Endothelial cell (in vitro differentiated cells): ENCODE data around the gene ZNF79. TPM values are rescaled to one million over a fixed set of nuclear protein-coding genes. Genes with fewer than 3 reads are reported as not detected.

Experiments
- total RNA-seq: library from RNA; stranded (reverse); fragmentation: NEBNext Ultra II Directional; extraction: Animal tissue kit (Norgen Biotek cat#: 25700); gene quantifications from one replicate; pipeline ENCODE4 v1.2.1, GENCODE V29; 2021; ENCODE audit not compliant: unreplicated experiment

ZNF79 gene
- total RNA-seq, 1 donor from 2014 or later = 12.6 TPM

Other genes starting within 250 kb of the ZNF79 start
- gene GARNL3, start 159.6 kb upstream of the ZNF79 start, total RNA-seq = 3.3 TPM
- 21.5 TPM for gene SLC2A8, start 27.2 kb upstream of the ZNF79 start, total RNA-seq
- 1,208 TPM for gene RPL12, start 27.0 kb downstream of the ZNF79 start, total RNA-seq
- gene LRSAM1, start 27.1 kb downstream of the ZNF79 start, total RNA-seq = 22.6 TPM
- gene STXBP1, start 187.9 kb downstream of the ZNF79 start, total RNA-seq = 113 TPM